Peyer's patch (tissue), 4 donors: Measurements from ENCODE around the gene PDE11A.

Experiments used
- CTCF ChIP-seq, 6 experiments: fragments of 450-650 bp in 4 of 6; fragments of 200-600 bp in 2 of 6; sonication (generic) in 1 of 6; IDR thresholded peaks; one replicate each; pipeline ENCODE4 v1.5.1; 2017 to 2019; ENCODE audit warnings: antibody characterized with exemption in 6 of 6, mild to moderate bottlenecking in 3 of 6, moderate library complexity in 1 of 6
- POLR2A ChIP-seq, 2 donors: fragments of 450-650 bp; IDR thresholded peaks; one replicate each; pipeline ENCODE4 v1.5.1; 2017; ENCODE audit warnings: antibody characterized with exemption in 2 of 2, mild to moderate bottlenecking in 2 of 2, moderate library complexity in 2 of 2

- TF ChIP-seq CTCF (IDR thresholded peaks at IDR 0.05) (no peak), POLR2A (IDR thresholded peaks at IDR 0.05) (no peak)
Observed at GRCh38 chr2:178059111-178059510, 13.5 kb downstream of the PDE11A start.
